ENCODE data around the gene DUOXA2. TPM values are rescaled to one million over a fixed set of nuclear protein-coding genes. Genes with fewer than 3 reads are reported as not detected.

The DUOXA2 gene
- total RNA-seq, 1 donor from 2014 or later = not detected

DNA sequence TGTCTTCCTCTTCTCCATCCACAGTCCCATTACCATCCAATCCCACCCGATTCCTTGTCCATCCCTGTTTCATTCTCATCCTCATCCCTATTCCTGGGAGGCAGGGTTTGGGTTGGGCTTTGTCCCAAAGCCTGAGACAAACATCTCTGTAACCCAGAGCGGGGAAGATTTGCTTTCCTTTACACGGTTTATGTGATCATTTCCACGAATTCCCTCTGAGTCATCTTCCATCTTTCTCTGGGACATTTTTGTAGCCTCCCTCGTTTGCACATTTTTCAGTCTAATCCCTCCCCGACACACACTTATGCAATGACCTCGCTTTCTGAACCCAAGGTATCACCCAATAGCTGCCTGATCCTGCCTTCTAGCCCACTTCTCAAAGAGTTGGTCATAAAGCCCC, 23.0 kb upstream of the DUOXA2 start:
- DNase-seq (ENCODE audit: low spot score) = no peak
- TF ChIP-seq, protein P1, sequence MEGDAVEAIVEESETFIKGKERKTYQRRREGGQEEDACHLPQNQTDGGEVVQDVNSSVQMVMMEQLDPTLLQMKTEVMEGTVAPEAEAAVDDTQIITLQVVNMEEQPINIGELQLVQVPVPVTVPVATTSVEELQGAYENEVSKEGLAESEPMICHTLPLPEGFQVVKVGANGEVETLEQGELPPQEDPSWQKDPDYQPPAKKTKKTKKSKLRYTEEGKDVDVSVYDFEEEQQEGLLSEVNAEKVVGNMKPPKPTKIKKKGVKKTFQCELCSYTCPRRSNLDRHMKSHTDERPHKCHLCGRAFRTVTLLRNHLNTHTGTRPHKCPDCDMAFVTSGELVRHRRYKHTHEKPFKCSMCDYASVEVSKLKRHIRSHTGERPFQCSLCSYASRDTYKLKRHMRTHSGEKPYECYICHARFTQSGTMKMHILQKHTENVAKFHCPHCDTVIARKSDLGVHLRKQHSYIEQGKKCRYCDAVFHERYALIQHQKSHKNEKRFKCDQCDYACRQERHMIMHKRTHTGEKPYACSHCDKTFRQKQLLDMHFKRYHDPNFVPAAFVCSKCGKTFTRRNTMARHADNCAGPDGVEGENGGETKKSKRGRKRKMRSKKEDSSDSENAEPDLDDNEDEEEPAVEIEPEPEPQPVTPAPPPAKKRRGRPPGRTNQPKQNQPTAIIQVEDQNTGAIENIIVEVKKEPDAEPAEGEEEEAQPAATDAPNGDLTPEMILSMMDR (IDR thresholded peaks at IDR 0.05) = no peak
- peaks cover 56% of the 10 kb centered on the region for H3K27me3 Mint-ChIP-seq (ENCODE audit: low read depth)
- H3K36me3 Mint-ChIP-seq (ENCODE audit: low read depth) = no peaks in the 10 kb centered on the region
- H3K9me3 Mint-ChIP-seq (ENCODE audit: low read depth) = peaks cover 3% of the 10 kb centered on the region
- H3K4me3 Mint-ChIP-seq (ENCODE audit: unreplicated experiment) = no peak overlapping the region
- peaks cover 2% of the 10 kb centered on the region for H3K4me1 Mint-ChIP-seq (ENCODE audit: low read depth)
- H3K27ac Mint-ChIP-seq (ENCODE audit: unreplicated experiment) = no peak overlapping the region

DNA sequence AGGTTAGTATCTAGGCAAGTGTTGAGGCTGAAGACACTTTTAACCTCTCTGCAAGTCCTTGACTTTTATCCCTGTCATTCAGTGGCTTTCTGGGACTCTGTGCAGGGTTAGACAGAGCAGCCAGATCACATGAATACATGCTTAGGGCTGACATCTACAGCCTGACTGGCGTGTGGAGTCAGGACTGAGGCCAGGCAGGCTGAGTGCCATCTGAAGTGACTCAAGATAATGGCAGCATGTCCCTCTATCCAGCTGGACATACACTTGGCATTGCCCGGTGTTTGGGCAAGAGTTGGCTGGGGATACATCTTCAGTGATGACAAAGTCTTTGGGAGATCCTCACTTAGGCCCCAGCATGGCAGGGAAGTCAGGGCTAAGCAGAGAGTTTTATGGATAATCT, 22.6 kb upstream of the DUOXA2 start:
- no peak overlapping the region for H3K4me3 Mint-ChIP-seq (ENCODE audit: unreplicated experiment)
- TF ChIP-seq, protein P1 (IDR thresholded peaks at IDR 0.05) = no peak
- H3K36me3 Mint-ChIP-seq (ENCODE audit: low read depth) = no peaks in the 10 kb centered on the region
- H3K9me3 Mint-ChIP-seq (ENCODE audit: low read depth) = peaks cover 3% of the 10 kb centered on the region
- H3K27me3 Mint-ChIP-seq (ENCODE audit: low read depth) = peaks cover 56% of the 10 kb centered on the region
- no peak for DNase-seq (ENCODE audit: low spot score)
- no peak overlapping the region for H3K27ac Mint-ChIP-seq (ENCODE audit: unreplicated experiment)
- peaks cover 2% of the 10 kb centered on the region for H3K4me1 Mint-ChIP-seq (ENCODE audit: low read depth)

DNA sequence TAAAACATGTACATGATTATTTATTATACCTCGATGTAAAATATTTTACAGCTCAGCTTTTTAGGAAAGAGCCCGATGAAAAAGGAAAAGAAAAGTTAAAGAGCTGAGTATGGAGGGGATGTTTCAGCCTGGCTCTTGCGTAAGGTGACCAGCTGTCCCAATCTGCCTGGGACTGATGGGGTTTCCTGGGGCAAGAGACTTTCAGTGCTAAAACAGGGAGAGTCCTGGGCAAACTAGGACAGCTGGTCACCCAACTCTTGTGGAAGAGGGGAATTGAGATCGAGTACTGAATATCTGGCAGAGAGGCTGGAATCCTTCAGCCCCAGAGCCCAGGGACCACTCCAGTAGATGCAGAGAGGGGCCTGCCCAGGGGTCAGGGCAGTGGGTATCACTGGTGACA, 21.1 kb upstream of the DUOXA2 start:
- peaks cover 3% of the 10 kb centered on the region for H3K9me3 Mint-ChIP-seq (ENCODE audit: low read depth)
- no peak overlapping the region for H3K27ac Mint-ChIP-seq (ENCODE audit: unreplicated experiment)
- DNase-seq (ENCODE audit: low spot score) = no peak
- H3K36me3 Mint-ChIP-seq (ENCODE audit: low read depth) = no peaks in the 10 kb centered on the region
- peaks cover 2% of the 10 kb centered on the region for H3K4me1 Mint-ChIP-seq (ENCODE audit: low read depth)
- H3K27me3 Mint-ChIP-seq (ENCODE audit: low read depth) = peaks cover 46% of the 10 kb centered on the region
- H3K4me3 Mint-ChIP-seq (ENCODE audit: unreplicated experiment) = no peak overlapping the region
- TF ChIP-seq, protein P1 (IDR thresholded peaks at IDR 0.05) = no peak

DNA sequence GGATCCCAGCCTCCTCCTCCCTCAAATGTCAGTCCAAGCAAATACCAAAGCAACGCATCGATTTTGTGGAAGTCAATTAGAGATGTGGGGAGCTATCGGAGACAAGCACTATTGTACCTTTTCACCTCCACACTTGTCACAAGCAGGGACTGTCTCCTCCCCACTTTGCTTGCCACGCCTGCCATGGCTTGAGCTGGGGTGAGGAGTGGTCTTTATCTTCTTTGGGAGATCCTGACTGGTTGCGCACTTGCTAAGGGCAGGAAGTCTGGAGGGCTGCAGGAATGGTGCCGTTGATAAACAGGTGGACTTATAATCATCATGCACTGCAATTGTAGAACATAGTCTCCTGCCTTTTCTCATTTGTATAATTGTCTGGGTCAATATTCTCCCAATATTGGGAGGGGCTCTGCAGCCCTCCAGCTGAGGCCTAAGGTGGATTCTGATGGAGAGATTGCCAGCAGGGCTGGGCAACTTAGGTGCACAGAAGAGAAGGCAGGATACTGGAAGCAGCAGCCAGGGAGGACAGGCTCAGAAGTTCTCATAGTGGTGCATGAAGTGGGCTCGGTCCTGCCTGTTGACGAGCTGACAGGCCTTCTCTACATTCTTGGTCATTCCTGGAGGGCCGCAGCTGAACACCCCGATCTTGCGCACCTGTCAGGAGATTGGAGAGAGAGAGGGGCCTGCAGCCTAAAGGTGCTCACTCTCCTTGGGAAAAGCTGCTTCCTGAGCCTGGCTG, 20.3 kb upstream of the DUOXA2 start:
- Mint-ChIP-seq H3K27ac (ENCODE audit: unreplicated experiment) (peak overlapping the region; percentile 45), H3K27me3 (ENCODE audit: low read depth) (peaks cover 41% of the 10 kb centered on the region), H3K36me3 (ENCODE audit: low read depth) (no peaks in the 10 kb centered on the region), H3K4me1 (ENCODE audit: low read depth) (peaks cover 2% of the 10 kb centered on the region), H3K9me3 (ENCODE audit: low read depth) (peaks cover 3% of the 10 kb centered on the region), H3K4me3 (ENCODE audit: unreplicated experiment) (no peak overlapping the region)
- TF ChIP-seq, protein P1 (IDR thresholded peaks at IDR 0.05) = no peak
- no peak for DNase-seq (ENCODE audit: low spot score)

DNA sequence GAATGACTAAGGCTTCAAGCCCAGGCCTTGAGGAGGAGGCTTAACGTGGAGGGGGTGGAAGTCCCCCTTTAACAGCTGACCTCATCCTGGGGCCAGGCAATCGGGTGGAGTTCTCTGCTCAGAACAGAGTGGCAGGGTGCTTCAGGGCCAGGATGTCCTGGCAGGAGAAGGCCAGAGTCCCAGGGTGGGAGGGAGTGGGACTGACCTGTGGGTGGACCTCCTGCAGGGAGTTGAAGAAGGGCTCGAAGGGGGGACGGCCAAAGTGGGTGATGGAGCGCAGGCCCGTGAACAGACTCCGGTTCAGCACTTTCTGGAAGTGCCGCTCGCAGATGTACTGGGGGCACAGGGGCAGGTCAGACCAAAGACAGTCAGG, 19.8 kb upstream of the DUOXA2 start:
- H3K4me3 Mint-ChIP-seq (ENCODE audit: unreplicated experiment) = no peak overlapping the region
- peaks cover 2% of the 10 kb centered on the region for H3K4me1 Mint-ChIP-seq (ENCODE audit: low read depth)
- H3K27ac Mint-ChIP-seq (ENCODE audit: unreplicated experiment) = no peak overlapping the region
- DNase-seq (ENCODE audit: low spot score) = no peak
- no peaks in the 10 kb centered on the region for H3K36me3 Mint-ChIP-seq (ENCODE audit: low read depth)
- TF ChIP-seq, protein P1 (IDR thresholded peaks at IDR 0.05) = no peak
- peaks cover 38% of the 10 kb centered on the region for H3K27me3 Mint-ChIP-seq (ENCODE audit: low read depth)
- H3K9me3 Mint-ChIP-seq (ENCODE audit: low read depth) = peaks cover 3% of the 10 kb centered on the region
